Loucy (cell line): ENCODE results near the gene SPRR4.

ENCODE experiments used
- H2AFZ ChIP-seq: fragments of 200-600 bp; sonication (generic); 2 replicates; pipeline ENCODE4 v1.6.0; 2016; ENCODE audit warnings: antibody characterized with exemption, mild to moderate bottlenecking, low read length, moderate library complexity
- H3F3A ChIP-seq: fragments of 200-600 bp; 2 replicates; pipeline ENCODE4 v1.6.0; 2016; ENCODE audit warnings: antibody characterized with exemption, low read depth, mild to moderate bottlenecking
- H3K27me3 ChIP-seq: fragments of 200-600 bp; sonication (generic); 2 replicates; pipeline ENCODE4 v1.6.1; 2014; ENCODE audit warnings: low read length, mild to moderate bottlenecking; ENCODE audit not compliant: insufficient read depth, poor library complexity, severe bottlenecking
- H3K36me3 ChIP-seq: fragments of 200-600 bp; sonication (generic); 2 replicates; pipeline ENCODE4 v1.6.1; 2016; ENCODE audit warnings: low read length; ENCODE audit not compliant: insufficient read depth
- H3K4me1 ChIP-seq: fragments of 200-600 bp; sonication (generic); 2 replicates; pipeline ENCODE4 v1.5.1; 2014; ENCODE audit warnings: low read length, mild to moderate bottlenecking; ENCODE audit not compliant: insufficient read depth, poor library complexity, severe bottlenecking
- H3K4me2 ChIP-seq: fragments of 200-600 bp; sonication (generic); 2 replicates; pipeline ENCODE4 v1.6.0; 2014; ENCODE audit warnings: antibody characterized with exemption, low read length, low read depth, mild to moderate bottlenecking; ENCODE audit not compliant: poor library complexity, severe bottlenecking
- H3K4me3 ChIP-seq: fragments of 200-600 bp; sonication (generic); 2 replicates; pipeline ENCODE4 v1.5.1; 2014; ENCODE audit warnings: low read length, mild to moderate bottlenecking, mixed read lengths; ENCODE audit not compliant: poor library complexity, severe bottlenecking
- H3K79me2 ChIP-seq: fragments of 200-600 bp; sonication (generic); 2 replicates; pipeline ENCODE4 v1.6.1; 2014; ENCODE audit warnings: low read length; ENCODE audit not compliant: insufficient read depth
- H3K9ac ChIP-seq: fragments of 200-600 bp; sonication (generic); 2 replicates; pipeline ENCODE4 v1.6.0; 2014; ENCODE audit warnings: mild to moderate bottlenecking, low read depth, low read length, moderate library complexity; ENCODE audit not compliant: poor library complexity, severe bottlenecking
- H3K9me2 ChIP-seq: fragments of 200-600 bp; sonication (generic); replicated peaks from 2 replicates; pipeline ENCODE4 v1.6.1; 2016; ENCODE audit warnings: low read depth, low read length, mixed read lengths
- H3K9me3 ChIP-seq: fragments of 200-600 bp; sonication (generic); 2 replicates; pipeline ENCODE4 v1.6.1; 2014; ENCODE audit warnings: mild to moderate bottlenecking, antibody characterized with exemption, low read length, low read depth; ENCODE audit not compliant: insufficient read depth
- H4K20me1 ChIP-seq: fragments of 200-600 bp; sonication (generic); 2 replicates; pipeline ENCODE4 v1.6.0; 2014; ENCODE audit warnings: antibody characterized with exemption, low read length, mild to moderate bottlenecking; ENCODE audit not compliant: insufficient read depth, poor library complexity, severe bottlenecking
- CTCF ChIP-seq: fragments of 200-600 bp; sonication (generic); conservative IDR thresholded peaks from 2 replicates; pipeline ENCODE4 v1.5.1; 2014; ENCODE audit warnings: mild to moderate bottlenecking, antibody characterized with exemption, low read length
- EZH2phosphoT487 ChIP-seq: fragments of 200-600 bp; IDR thresholded peaks from 2 replicates; pipeline ENCODE4 v1.6.1; 2018; ENCODE audit warnings: antibody characterized with exemption, mild to moderate bottlenecking, moderate library complexity, borderline replicate concordance

The SPRR4 gene, protein sequence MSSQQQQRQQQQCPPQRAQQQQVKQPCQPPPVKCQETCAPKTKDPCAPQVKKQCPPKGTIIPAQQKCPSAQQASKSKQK

DNA sequence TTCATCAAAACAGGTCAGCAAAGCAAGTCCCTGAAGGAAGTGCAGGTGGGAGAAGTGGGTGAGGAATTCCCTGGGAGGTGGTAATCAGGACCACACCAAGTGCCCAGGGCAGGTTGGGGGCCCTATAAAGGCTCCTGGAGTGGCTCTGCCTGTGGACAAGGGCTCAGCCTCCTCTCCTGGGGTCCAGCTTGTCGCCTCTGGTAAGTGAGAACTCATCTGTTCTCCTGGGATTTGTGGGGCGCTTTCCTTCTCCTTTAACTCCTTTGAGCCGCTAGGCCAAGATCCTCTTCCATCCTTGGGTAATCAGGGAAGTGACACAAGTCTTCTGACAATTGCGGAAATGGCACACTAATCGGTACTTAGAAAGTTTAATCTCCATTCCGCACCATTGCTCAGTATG, at the start of gene SPRR4:
Gene SPRR4 (plus strand): TSS at position 154 of the 400 bp plus-strand sequence. CDS start 1,243 bp downstream, outside the sequence.
- no peak within 1 kb of the TSS for H3K4me3 ChIP-seq
- H4K20me1 ChIP-seq, result no peaks in the 10 kb centered on the region
- no peaks in the 10 kb centered on the region for H3F3A ChIP-seq
- no peaks in the 10 kb centered on the region for H3K79me2 ChIP-seq
- no peaks in the 10 kb centered on the region for H3K9me3 ChIP-seq
- no peak for TF ChIP-seq CTCF
- TF ChIP-seq EZH2phosphoT487, result no peak
- no peak within 1 kb of the TSS for H3K9ac ChIP-seq
- no peak within 1 kb of the TSS for H3K4me2 ChIP-seq
- no peak within 1 kb of the TSS for H2AFZ ChIP-seq
- peaks cover 13% of the 10 kb centered on the region for H3K27me3 ChIP-seq
- H3K36me3 ChIP-seq, result no peaks in the 10 kb centered on the region
- no peaks in the 10 kb centered on the region for H3K4me1 ChIP-seq
- H3K9me2 ChIP-seq, result no peaks in the 10 kb centered on the region

DNA sequence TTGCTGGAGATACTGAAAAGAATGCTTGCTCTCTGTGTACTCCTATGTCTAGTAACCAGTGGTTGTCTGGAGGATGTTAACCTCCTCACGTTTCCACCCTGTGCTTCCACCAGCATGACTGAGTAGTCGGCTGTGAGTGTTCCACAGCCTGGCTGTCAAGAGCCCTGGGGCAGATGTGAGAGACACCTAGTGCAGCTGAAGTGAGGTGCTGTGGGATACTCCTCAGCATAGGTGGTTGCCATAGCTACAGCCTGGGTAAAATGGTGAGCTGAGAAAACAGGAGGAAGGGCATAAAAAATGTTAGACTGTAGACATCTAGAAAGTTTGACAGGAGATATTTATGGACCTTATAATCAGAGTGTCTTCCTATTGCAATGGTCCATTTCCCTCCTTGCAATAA, 46.3 kb upstream of the SPRR4 start:
- TF ChIP-seq CTCF (no peak), EZH2phosphoT487 (no peak)
- no peak overlapping the region for H3K9ac ChIP-seq

GRCh38 chr1:152926091-152926490, 44.4 kb upstream of the SPRR4 start:
- H3K4me2 ChIP-seq, result no peak overlapping the region

More for the DNA sequence above, 46.3 kb upstream of the SPRR4 start:
- Histone ChIP-seq H3K4me1 (no peaks in the 10 kb centered on the region), H3K9me2 (no peaks in the 10 kb centered on the region), H3K79me2 (no peaks in the 10 kb centered on the region), H3K36me3 (no peaks in the 10 kb centered on the region), H3K4me2 (no peak overlapping the region), H3K27me3 (no peaks in the 10 kb centered on the region), H3K4me3 (no peak overlapping the region), H4K20me1 (no peaks in the 10 kb centered on the region), H3K9me3 (no peaks in the 10 kb centered on the region), H3F3A (no peaks in the 10 kb centered on the region), H2AFZ (no peak overlapping the region)

More at GRCh38 chr1:152926091-152926490, 44.4 kb upstream of the SPRR4 start:
- Histone ChIP-seq H3K79me2 (no peaks in the 10 kb centered on the region), H3K36me3 (no peaks in the 10 kb centered on the region), H2AFZ (peak overlapping the region; percentile 22; the same call in 1 of the 2 replicates), H3F3A (no peaks in the 10 kb centered on the region), H3K27me3 (no peaks in the 10 kb centered on the region), H3K9me2 (no peaks in the 10 kb centered on the region), H3K9ac (no peak overlapping the region), H3K4me3 (no peak overlapping the region), H3K9me3 (no peaks in the 10 kb centered on the region), H3K4me1 (no peaks in the 10 kb centered on the region), H4K20me1 (no peaks in the 10 kb centered on the region)
- TF ChIP-seq CTCF (peak; percentile 64), EZH2phosphoT487 (no peak)
